HL-60 (cell line): ENCODE data around the gene CXCR6.

Experiments used
- DNase-seq, 2 experiments: peaks; one replicate each; pipeline ENCODE4 v3.0.0-alpha.2; 2010 to 2020; ENCODE audit warnings: low read depth in 1 of 2, low spot score in 1 of 2
- H3K27ac ChIP-seq: fragments of 250-450 bp; sonication (Bioruptor Pico); replicated peaks from 2 replicates; pipeline ENCODE4 v1.5.1; 2020; ENCODE audit warnings: mild to moderate bottlenecking, moderate library complexity
- H3K27me3 ChIP-seq: fragments of 250-450 bp; sonication (Bioruptor Pico); 2 replicates; pipeline ENCODE4 v1.5.1; 2021; ENCODE audit warnings: mild to moderate bottlenecking, moderate library complexity; ENCODE audit not compliant: insufficient read depth, poor library complexity, severe bottlenecking
- H3K4me3 ChIP-seq: replicated peaks from 2 replicates; pipeline ENCODE4 v1.5.1; 2011; ENCODE audit warnings: mild to moderate bottlenecking, control low read depth, low read length; ENCODE audit not compliant: insufficient read depth
- CTCF ChIP-seq: IDR thresholded peaks from one replicate; pipeline ENCODE4 v1.5.1; 2011; ENCODE audit warnings: low read length, control low read depth, inconsistent platforms; ENCODE audit not compliant: insufficient read depth
- GABPA ChIP-seq: IDR thresholded peaks from 2 replicates; pipeline ENCODE4 v1.6.1; 2012; ENCODE audit warnings: low read depth
- POLR2AphosphoS5 ChIP-seq: IDR thresholded peaks from 2 replicates; pipeline ENCODE4 v1.6.1; 2012; ENCODE audit warnings: low read depth
- REST ChIP-seq: IDR thresholded peaks from 2 replicates; pipeline ENCODE4 v1.6.1; 2012; ENCODE audit warnings: low read depth; ENCODE audit not compliant: insufficient replicate concordance
- SPI1 ChIP-seq: IDR thresholded peaks from 2 replicates; pipeline ENCODE4 v1.6.1; 2012; ENCODE audit warnings: low read depth, mild to moderate bottlenecking, borderline replicate concordance

The CXCR6 gene

GRCh38 chr3:45949432-45949831, 6.2 kb downstream of the CXCR6 start:
- no peaks in the 10 kb centered on the region for H3K27me3 ChIP-seq
- TF ChIP-seq POLR2AphosphoS5: no peak
- TF ChIP-seq SPI1: no peak
- no peak for TF ChIP-seq GABPA
- no peak for TF ChIP-seq CTCF
- TF ChIP-seq REST: no peak
- no peak overlapping the region for H3K4me3 ChIP-seq
- no peak for DNase-seq
- H3K27ac ChIP-seq: no peak overlapping the region

- Histone ChIP-seq H3K27ac (no peak overlapping the region), H3K4me3 (no peak overlapping the region), H3K27me3 (no peaks in the 10 kb centered on the region)
- TF ChIP-seq POLR2AphosphoS5 (no peak), GABPA (no peak), CTCF (no peak), SPI1 (no peak), REST (no peak)
- no peak for DNase-seq
Measured at GRCh38 chr3:45950131-45950530, 6.9 kb downstream of the CXCR6 start.

- no peak overlapping the region for H3K4me3 ChIP-seq
- H3K27me3 ChIP-seq: no peaks in the 10 kb centered on the region
- no peak overlapping the region for H3K27ac ChIP-seq
- DNase-seq: no peak
- TF ChIP-seq SPI1 (no peak), GABPA (no peak), POLR2AphosphoS5 (no peak), CTCF (no peak), REST (no peak)
Measured at GRCh38 chr3:45950686-45951600, 7.7 kb downstream of the CXCR6 start.
